ENCODE data around the gene TSSK6.

The TSSK6 gene

DNA sequence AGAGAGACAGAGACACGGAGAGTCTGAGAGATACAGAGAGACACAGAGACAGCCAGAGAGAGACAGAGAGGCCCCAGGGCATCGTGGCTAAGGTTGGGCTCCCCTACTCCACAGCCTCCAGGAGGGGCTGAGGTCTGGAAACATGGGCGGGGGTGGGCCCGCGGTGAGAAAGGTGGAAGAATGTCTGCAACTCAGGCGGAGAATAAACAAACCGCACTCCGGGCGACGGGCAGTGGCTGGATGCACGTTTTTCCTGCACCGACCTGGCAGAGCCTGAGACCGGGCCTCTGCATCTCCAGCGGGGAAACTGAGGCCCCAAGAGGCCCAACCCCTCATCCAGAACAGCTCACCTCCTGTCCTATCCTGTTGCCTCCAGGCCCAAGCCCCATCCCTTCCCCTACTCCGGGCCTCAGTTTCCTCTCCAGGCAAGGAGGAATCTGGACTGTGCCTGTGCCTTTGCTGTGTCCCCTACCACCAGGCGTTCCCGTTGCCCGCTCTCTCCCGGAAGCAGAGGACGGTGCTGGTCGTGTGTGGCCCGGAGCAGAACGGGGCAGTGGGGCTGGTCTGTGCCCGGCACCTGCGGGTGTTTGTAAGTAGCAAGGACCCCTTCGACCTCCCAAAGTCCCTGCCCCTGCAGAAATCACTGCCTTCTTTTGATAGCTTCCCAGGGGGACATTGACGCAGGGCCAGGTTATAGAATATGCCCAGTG, 19.4 kb upstream of the TSSK6 start:
- H3K27ac ChIP-seq (ENCODE audit: low read length), result no peak overlapping the region
- no peak overlapping the region for H3K4me3 ChIP-seq (ENCODE audit: low read length)
- no peak overlapping the region for H3K9ac ChIP-seq (ENCODE audit: low read length)
- no peaks in the 10 kb centered on the region for H3K36me3 ChIP-seq (ENCODE audit: control insufficient read depth, low read depth, low read length)
- no peaks in the 10 kb centered on the region for H3K9me3 ChIP-seq (ENCODE audit: control insufficient read depth, low read depth, low read length)
- H3K27me3 ChIP-seq (ENCODE audit: control insufficient read depth, insufficient read depth, low read length), result peaks cover 15% of the 10 kb centered on the region
- no peaks in the 10 kb centered on the region for H3K4me1 ChIP-seq (ENCODE audit: control insufficient read depth, low read depth, low read length)

DNA sequence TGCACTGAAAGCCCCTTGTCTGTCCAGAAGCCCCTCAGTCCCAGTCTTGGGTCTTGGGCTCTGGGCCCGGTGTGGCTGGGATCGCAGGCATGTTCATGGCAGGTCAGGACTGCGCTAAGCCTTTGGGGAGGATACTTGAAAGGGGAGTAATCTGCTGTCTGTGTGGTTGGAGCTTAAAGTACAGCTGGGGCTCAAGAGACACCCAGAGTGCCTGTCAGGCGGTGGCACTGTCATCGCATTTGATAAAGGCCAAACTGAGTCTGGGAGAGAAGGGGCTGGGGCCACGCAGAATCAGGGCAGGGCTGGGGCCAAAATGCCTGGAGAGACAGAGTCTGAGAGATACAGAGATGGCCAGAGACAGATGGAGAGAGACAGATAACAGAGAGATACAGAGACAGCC, 18.5 kb upstream of the TSSK6 start:
- no peak overlapping the region for H3K9ac ChIP-seq (ENCODE audit: low read length)
- no peaks in the 10 kb centered on the region for H3K4me1 ChIP-seq (ENCODE audit: control insufficient read depth, low read depth, low read length)
- no peaks in the 10 kb centered on the region for H3K9me3 ChIP-seq (ENCODE audit: control insufficient read depth, low read depth, low read length)
- no peaks in the 10 kb centered on the region for H3K36me3 ChIP-seq (ENCODE audit: control insufficient read depth, low read depth, low read length)
- H3K4me3 ChIP-seq (ENCODE audit: low read length), result no peak overlapping the region
- peaks cover 6% of the 10 kb centered on the region for H3K27me3 ChIP-seq (ENCODE audit: control insufficient read depth, insufficient read depth, low read length)
- H3K27ac ChIP-seq (ENCODE audit: low read length), result no peak overlapping the region

DNA sequence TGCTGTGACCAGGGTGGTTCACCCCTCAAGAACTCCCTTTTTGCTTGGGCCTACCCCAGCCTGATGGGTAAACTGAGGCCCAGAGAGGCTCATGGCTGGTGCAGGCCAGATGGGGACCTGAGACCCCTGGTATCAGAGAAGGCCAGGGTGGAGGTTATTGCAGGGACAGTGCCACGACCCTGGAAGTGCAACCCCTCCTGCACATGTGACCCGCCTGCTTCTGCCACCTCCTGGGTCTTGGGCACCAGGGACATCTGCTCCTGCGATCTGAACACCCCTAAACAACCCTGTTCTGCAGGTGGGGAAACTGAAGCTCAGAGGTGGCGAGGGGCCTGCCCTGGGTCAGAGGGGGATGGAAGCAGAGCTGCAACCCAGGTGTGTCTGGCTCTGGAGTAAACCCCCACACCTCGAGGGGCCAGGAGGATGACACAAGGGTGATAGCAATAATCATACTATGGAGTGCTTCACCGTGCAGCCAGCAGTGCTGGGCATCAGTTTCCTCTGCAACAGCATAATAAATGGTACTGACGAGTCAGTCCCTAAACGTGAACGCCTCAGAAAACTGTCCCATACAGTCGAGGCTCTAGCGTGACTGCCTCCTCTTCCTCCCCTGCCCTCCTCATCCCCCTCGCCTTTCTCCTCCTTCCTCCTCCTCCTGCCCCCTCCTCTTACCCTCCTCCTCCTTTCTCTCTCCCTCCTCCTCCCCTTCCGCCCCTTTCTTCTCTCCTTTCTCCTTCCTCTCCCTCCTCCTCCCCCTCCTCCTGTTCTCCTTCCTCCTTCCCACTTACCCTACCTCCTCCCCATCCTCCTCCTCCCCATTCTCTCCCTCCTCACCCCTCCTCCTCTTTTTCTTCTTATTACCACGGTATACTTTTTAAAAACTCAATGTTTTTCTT, 17.7 kb upstream of the TSSK6 start:
- Histone ChIP-seq H3K4me1 (ENCODE audit: control insufficient read depth, low read depth, low read length) (no peaks in the 10 kb centered on the region), H3K4me3 (ENCODE audit: low read length) (no peak overlapping the region), H3K27ac (ENCODE audit: low read length) (no peak overlapping the region), H3K27me3 (ENCODE audit: control insufficient read depth, insufficient read depth, low read length) (no peaks in the 10 kb centered on the region), H3K36me3 (ENCODE audit: control insufficient read depth, low read depth, low read length) (peaks cover 2% of the 10 kb centered on the region), H3K9me3 (ENCODE audit: control insufficient read depth, low read depth, low read length) (no peaks in the 10 kb centered on the region), H3K9ac (ENCODE audit: low read length) (no peak overlapping the region)

- no peak overlapping the region for H3K9ac ChIP-seq (ENCODE audit: low read length)
- H3K9me3 ChIP-seq (ENCODE audit: control insufficient read depth, low read depth, low read length), result no peaks in the 10 kb centered on the region
- no peak overlapping the region for H3K27ac ChIP-seq (ENCODE audit: low read length)
- H3K4me1 ChIP-seq (ENCODE audit: control insufficient read depth, low read depth, low read length), result no peaks in the 10 kb centered on the region
- H3K4me3 ChIP-seq (ENCODE audit: low read length), result no peak overlapping the region
- peaks cover 10% of the 10 kb centered on the region for H3K36me3 ChIP-seq (ENCODE audit: control insufficient read depth, low read depth, low read length)
- H3K27me3 ChIP-seq (ENCODE audit: control insufficient read depth, insufficient read depth, low read length), result no peaks in the 10 kb centered on the region
These were observed 16.8 kb upstream of the TSSK6 start for GRCh38 chr19:19531951-19532805.

- Histone ChIP-seq H3K27ac (ENCODE audit: low read length) (no peak overlapping the region), H3K4me1 (ENCODE audit: control insufficient read depth, low read depth, low read length) (no peaks in the 10 kb centered on the region), H3K36me3 (ENCODE audit: control insufficient read depth, low read depth, low read length) (peaks cover 11% of the 10 kb centered on the region), H3K9ac (ENCODE audit: low read length) (no peak overlapping the region), H3K9me3 (ENCODE audit: control insufficient read depth, low read depth, low read length) (no peaks in the 10 kb centered on the region), H3K4me3 (ENCODE audit: low read length) (no peak overlapping the region), H3K27me3 (ENCODE audit: control insufficient read depth, insufficient read depth, low read length) (no peaks in the 10 kb centered on the region)
These were observed 15.5 kb upstream of the TSSK6 start for GRCh38 chr19:19530889-19531288.

DNA sequence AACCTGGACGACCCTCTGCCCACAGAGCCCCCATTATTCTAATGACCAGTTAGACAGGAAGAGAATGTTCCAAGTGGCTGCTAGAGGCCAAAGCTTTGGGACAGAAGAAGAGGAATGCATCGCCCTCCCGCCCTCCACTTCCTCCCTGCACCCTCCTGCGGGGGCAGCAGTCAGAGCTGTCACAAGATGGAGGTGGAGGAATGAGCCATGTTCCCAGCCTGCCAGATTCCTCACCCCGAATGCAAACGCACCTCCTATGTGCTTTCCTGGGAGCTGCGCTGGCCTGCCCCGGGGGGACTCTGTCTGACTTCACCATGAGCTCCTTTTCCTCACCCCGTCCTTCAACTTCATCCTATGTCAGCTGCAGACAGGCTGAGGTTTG, 15.1 kb upstream of the TSSK6 start:
- Histone ChIP-seq H3K36me3 (ENCODE audit: control insufficient read depth, low read depth, low read length) (peaks cover 11% of the 10 kb centered on the region), H3K9me3 (ENCODE audit: control insufficient read depth, low read depth, low read length) (no peaks in the 10 kb centered on the region), H3K27ac (ENCODE audit: low read length) (no peak overlapping the region), H3K27me3 (ENCODE audit: control insufficient read depth, insufficient read depth, low read length) (no peaks in the 10 kb centered on the region), H3K4me3 (ENCODE audit: low read length) (no peak overlapping the region), H3K9ac (ENCODE audit: low read length) (no peak overlapping the region), H3K4me1 (ENCODE audit: control insufficient read depth, low read depth, low read length) (no peaks in the 10 kb centered on the region)

- Histone ChIP-seq H3K27me3 (ENCODE audit: control insufficient read depth, insufficient read depth, low read length) (no peaks in the 10 kb centered on the region), H3K9ac (ENCODE audit: low read length) (no peak overlapping the region), H3K9me3 (ENCODE audit: control insufficient read depth, low read depth, low read length) (no peaks in the 10 kb centered on the region), H3K36me3 (ENCODE audit: control insufficient read depth, low read depth, low read length) (peaks cover 11% of the 10 kb centered on the region), H3K4me3 (ENCODE audit: low read length) (no peak overlapping the region), H3K27ac (ENCODE audit: low read length) (no peak overlapping the region), H3K4me1 (ENCODE audit: control insufficient read depth, low read depth, low read length) (no peaks in the 10 kb centered on the region)
These were observed 14.6 kb upstream of the TSSK6 start for GRCh38 chr19:19529783-19530422.

DNA sequence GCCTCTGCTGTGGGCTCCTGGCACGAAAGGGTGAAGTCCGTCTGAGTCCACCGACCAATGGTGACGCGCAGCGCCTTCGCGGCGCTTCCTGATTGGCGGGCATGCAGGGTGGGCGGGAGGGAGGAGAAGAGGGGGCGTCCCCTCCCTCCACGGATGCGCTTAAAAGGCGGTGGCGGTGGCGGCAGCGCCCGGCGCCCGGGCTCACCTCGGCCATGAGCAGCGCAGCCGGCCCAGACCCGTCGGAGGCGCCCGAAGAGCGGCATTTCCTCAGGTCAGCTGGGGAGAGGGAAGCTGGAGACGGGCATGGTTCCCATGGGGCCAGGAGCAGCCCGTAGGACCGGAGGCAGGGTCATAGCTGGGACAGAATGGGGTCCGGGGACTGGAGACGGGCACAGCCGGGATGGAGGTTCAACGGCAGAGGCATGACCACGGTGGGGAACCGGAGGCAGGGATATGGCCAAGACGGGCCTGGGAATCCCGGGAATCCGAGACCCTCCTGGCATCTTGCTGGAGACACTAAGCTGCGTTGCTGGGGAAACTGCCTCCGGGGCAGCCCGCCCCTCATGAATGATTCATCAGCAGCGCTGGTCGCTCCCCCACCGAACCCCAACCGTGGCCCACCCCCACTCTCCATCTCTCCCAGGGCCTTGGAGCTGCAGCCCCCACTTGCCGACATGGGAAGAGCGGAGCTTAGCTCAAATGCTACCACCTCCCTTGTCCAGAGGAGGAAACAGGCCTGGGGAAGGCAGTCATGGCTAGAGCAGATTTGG, 13.6 kb upstream of the TSSK6 start, which contains the start of gene YJEFN3:
TSS of gene YJEFN3 (plus strand) at position 191 of the 770 bp plus-strand sequence. CDS start at position 213, 22 bp downstream.
- no peaks in the 10 kb centered on the region for H3K9me3 ChIP-seq (ENCODE audit: control insufficient read depth, low read depth, low read length)
- H3K4me1 ChIP-seq (ENCODE audit: control insufficient read depth, low read depth, low read length), result no peaks in the 10 kb centered on the region
- no peak within 1 kb of the TSS for H3K27ac ChIP-seq (ENCODE audit: low read length)
- no peaks in the 10 kb centered on the region for H3K27me3 ChIP-seq (ENCODE audit: control insufficient read depth, insufficient read depth, low read length)
- H3K9ac ChIP-seq (ENCODE audit: low read length), result no peak within 1 kb of the TSS
- peaks cover 18% of the 10 kb centered on the region for H3K36me3 ChIP-seq (ENCODE audit: control insufficient read depth, low read depth, low read length)
- no peak within 1 kb of the TSS for H3K4me3 ChIP-seq (ENCODE audit: low read length)

DNA sequence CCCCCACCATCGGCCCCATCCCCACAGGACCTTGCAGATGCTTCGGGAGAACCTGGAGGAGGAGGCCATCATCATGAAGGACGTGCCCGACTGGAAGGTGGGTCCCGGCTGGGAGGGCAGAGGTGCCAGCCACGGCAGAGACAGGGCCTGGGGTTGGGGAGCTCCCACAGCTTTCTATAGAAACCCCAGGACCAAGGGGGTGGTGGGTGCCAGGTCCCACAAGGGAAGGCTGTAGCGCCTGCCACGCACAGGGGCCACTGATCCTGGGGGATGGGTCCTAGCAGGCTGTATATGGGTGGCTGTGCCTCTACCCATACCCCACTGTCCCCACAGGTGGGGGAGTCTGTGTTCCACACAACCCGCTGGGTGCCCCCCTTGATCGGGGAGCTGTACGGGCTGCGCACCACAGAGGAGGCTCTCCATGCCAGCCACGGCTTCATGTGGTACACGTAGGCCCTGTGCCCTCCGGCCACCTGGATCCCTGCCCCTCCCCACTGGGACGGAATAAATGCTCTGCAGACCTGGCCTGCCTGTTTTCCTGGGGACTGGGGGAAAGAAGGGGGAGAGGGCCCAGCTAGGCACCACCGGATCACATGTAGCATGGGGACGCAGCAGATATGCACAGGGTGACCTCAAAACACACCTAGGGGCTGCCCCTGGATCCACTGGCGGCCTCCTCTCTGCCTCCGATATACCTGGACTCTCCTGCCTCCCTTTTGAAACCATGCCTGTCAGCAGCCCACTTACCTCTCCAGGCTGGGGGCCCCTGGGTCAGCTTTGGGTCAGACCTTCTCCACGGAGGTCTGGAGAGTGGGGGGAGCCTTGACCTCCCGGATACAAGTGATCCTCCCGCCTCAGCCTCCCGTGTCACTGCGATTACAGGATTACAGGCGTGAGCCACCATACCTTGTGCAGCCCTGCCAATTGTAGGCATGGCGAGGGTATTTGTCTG, 12.6 kb upstream of the TSSK6 start:
- Histone ChIP-seq H3K36me3 (ENCODE audit: control insufficient read depth, low read depth, low read length) (peaks cover 19% of the 10 kb centered on the region), H3K27ac (ENCODE audit: low read length) (no peak overlapping the region), H3K4me1 (ENCODE audit: control insufficient read depth, low read depth, low read length) (no peaks in the 10 kb centered on the region)

DNA sequence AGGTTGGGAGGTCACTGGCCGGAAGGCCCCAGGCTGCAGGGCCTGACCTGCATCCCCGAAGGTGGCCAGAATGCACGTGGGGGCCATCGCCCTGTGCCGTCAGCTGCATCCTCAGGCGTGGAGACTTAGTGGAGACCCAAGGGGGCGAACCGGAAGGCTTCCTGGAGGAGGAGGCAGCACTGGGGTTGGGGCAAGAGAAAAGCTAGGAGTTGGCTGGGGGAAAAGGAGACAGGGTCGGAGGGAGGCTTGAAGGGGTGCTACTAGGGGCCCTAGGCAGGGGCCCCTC, 12.0 kb upstream of the TSSK6 start:
- no peak overlapping the region for H3K4me3 ChIP-seq (ENCODE audit: low read length)
- H3K4me1 ChIP-seq (ENCODE audit: control insufficient read depth, low read depth, low read length), result no peaks in the 10 kb centered on the region
- no peak overlapping the region for H3K27ac ChIP-seq (ENCODE audit: low read length)
- no peak overlapping the region for H3K9ac ChIP-seq (ENCODE audit: low read length)
- no peaks in the 10 kb centered on the region for H3K27me3 ChIP-seq (ENCODE audit: control insufficient read depth, insufficient read depth, low read length)
- H3K9me3 ChIP-seq (ENCODE audit: control insufficient read depth, low read depth, low read length), result no peaks in the 10 kb centered on the region
- H3K36me3 ChIP-seq (ENCODE audit: control insufficient read depth, low read depth, low read length), result peaks cover 19% of the 10 kb centered on the region

More for the DNA sequence above, 12.6 kb upstream of the TSSK6 start:
- Histone ChIP-seq H3K9ac (ENCODE audit: low read length) (no peak overlapping the region), H3K27me3 (ENCODE audit: control insufficient read depth, insufficient read depth, low read length) (no peaks in the 10 kb centered on the region), H3K9me3 (ENCODE audit: control insufficient read depth, low read depth, low read length) (no peaks in the 10 kb centered on the region), H3K4me3 (ENCODE audit: low read length) (no peak overlapping the region)
